GM19452 (cell line): ENCODE data around the gene HAUS8.
"Not testable (repeated sequence)": the region's sequence is repeated elsewhere in the genome, so short reads cannot be mapped to it uniquely, and the experiment has no call there.

Experiments
- ATAC-seq: cut with Tn5 transposase; IDR thresholded peaks from one replicate; pipeline ENCODE4 v1.9.1; 2021; ENCODE audit not compliant: unreplicated experiment

The HAUS8 gene

DNA sequence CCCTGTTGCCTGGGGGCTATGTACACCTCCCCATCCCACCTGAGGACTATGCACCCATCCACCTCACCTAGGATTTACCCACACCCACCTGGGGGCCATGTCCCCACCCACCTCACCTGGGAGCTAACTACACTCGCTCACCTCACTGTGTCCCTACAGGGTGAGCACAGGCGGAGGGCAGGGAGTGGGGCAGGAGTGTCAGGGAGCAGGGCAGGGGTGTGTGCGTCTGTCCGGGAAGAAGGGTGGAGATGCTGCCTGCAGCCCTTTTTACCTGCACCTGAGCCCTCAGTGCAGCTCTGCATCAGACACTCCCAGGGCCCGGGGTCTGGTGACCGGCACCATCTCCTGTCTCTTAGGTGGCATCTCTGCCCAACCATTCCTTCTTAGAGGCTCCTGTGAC is 38.1 kb downstream of the HAUS8 start:
- no peak for ATAC-seq

DNA sequence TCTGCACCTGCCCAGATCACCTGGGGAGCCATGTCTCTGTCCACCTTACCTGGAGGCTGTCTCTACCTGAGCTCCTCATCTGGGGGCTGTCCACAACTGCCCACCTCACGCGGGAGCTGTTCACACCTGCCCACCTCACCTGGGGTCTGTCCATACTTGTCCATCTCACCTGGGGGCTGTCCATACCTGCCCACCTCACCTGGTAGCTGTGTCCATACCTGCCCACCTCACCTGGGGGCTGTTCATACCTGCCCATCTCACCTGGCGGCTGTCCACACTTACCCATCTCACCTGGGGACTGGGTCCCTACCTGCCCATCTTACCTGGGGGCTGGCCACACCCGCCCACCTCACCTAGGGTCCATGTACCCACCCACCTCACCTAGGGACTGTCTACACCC is 38.6 kb downstream of the HAUS8 start:
- no peak for ATAC-seq

- no peak for ATAC-seq
Observed at GRCh38 chr19:17035842-17036424, 39.3 kb downstream of the HAUS8 start.

DNA sequence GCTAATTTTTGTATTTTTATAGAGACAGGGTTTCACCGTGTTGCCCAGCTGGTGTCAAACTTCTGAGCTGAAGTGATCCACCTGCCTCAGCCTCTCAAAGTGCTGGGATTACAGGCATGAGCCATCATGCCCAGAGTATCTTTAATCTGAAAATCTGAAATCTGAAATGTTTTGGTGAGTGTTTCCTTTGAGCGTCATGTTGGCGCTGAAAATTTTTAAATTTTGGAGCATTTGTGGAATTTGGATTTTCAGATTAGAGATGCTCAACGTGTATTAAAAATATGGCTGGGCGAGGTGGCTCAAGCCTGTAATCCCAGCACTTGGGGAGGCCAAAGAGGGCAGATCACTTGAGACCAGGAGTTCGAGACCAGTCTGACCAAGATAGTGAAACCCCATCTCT is 43.5 kb downstream of the HAUS8 start:
- no peak for ATAC-seq

- no peak for ATAC-seq
Observed at GRCh38 chr19:17027535-17027975, 47.7 kb downstream of the HAUS8 start.

GRCh38 chr19:17026706-17027534 is 48.3 kb downstream of the HAUS8 start, which contains the start of gene CPAMD8:
Gene CPAMD8 (minus strand): TSS chr19:17026810. CDS start chr19:17026642, 168 bp downstream.
- no peak for ATAC-seq

- ATAC-seq = no peak
Observed at GRCh38 chr19:17025991-17026658, 49.1 kb downstream of the HAUS8 start.

DNA sequence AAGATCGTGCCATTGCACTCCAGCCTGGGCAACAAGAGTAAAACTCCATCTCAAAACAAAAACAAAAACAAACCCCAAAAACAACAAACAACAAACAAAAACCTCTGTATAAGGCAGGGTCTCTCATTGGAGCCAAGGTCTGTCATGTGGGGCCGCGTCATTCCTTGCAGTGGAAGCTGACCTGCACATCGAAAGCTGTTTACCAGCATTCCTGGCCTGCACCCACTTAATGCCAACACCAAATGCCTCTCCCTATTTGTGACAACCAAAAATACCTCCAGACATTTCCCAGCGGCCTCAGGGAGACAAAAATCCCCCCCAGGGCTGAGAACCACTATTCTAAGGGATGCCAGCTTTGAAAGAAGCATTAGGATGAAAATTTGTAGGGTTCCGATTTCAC is 49.9 kb downstream of the HAUS8 start:
- no peak for ATAC-seq

DNA sequence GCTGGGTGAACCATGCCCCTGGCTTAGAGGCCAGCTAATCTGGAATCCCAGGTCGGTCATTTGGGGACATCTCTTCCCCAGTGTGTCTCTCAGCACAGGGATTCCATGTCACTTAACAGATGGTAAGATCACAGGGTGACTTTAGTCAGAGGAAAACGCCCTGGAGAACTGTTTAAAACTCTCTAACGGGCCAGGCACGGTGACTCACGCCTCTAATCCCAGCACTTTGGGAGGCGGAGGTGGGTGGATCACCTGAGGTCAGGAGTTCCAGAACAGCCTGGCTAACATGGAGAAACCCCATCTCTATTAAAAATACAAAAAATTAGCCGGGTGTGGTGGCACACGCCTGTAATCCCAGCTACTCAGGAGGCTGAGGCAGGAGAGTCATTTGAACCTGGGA is 50.3 kb downstream of the HAUS8 start:
- not testable (repeated sequence) for ATAC-seq

DNA sequence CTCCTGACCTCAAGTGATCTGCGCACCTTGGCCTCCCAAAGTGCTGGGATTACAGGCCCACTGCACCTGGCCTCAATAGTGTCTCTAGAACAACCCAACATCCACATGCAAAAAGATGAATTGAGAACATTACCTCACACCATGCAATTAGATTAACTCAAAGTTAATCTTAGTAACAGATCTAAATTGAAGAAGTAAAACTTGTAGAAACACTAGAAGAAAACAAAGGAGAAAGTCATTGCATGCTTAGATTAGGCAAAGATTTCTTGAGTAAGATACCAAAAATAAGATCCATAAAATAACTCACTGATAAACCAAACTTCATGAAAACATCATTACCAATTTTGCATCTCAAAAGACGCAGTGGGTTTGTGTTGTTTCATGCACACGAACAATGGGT is 51.4 kb downstream of the HAUS8 start:
- ATAC-seq = no peak

GRCh38 chr19:17022738-17023137 is 52.5 kb downstream of the HAUS8 start:
- no peak for ATAC-seq

DNA sequence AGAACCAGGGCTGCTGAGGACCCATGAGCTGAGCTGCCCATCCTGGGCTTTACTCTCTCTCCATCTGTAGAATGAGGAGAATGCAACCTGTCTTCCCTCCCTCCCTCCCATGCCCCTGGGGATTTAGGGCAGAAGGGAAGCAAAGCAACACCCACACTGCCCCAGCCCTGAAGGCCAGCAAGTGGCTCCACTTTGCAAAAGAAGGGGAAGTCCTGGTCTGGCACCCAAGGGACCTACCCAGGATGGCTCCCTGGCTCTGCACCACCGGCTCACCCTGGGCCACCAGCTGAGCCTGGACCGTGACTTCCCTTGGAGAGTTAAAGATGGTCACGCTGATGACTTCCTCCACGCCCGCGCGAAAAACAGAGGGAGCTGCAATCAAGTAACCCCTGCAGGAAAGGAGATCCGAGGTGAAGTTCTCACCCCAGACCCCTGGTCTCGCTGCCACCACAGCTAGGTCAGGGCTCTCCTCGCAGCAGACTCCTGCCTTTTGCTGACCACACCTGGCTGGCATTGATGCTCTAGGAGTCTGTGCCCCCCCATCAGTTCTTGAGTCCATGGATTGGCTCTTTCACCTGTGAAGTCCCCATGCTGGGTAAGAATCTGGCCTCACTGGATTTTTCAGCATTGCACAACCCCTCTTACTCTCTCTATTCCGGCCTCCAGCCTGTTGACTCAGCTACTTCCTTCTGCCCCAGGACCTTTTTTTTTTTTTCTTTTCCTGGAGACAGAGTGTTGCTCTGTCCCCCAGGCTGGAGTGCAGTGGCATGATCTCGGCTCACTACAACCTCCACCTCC is 53.3 kb downstream of the HAUS8 start:
- no peak for ATAC-seq

DNA sequence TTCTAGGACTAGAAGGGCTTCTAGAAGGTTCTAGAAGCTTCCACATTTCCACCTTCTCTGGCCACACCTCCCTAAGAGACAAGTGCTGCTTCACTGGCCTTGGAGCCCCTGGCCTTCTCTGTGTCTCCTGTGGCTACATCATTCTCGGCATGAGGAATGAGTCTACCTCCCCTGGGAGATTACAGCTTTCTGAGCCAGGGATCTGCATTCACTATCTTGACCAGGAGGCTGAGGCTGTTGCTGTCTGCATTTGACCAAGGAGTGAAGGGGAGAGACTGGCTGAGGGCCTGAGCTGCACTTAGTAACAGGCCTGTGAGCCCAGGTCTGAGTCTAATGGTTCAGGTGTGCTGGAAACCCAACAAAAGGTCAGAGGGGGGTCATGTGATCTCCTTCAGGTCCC is 53.9 kb downstream of the HAUS8 start:
- ATAC-seq = no peak

- ATAC-seq = no peak
Observed at GRCh38 chr19:17020823-17021222, 54.4 kb downstream of the HAUS8 start.

DNA sequence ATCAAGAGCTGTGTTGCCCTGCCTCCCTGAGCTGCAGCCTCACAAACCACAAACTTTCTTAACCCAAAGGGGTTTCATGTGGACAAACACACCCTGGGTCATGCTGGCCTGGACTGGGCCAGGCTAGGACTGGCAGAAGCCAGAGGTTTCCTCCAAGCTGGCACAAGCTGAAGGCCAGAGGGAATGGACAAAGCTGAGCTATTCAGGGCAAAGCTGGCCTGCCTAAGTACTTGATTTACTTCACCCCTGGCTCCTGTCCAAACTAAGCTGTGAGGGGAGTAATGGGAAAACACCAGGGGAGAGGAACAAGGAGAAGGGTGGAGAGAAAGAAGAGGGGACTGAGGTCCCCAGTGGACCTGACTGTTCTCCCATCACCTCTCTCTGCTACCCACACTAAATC is 54.9 kb downstream of the HAUS8 start:
- no peak for ATAC-seq

GRCh38 chr19:17014212-17014861 is 60.9 kb downstream of the HAUS8 start:
- not testable (repeated sequence) for ATAC-seq

DNA sequence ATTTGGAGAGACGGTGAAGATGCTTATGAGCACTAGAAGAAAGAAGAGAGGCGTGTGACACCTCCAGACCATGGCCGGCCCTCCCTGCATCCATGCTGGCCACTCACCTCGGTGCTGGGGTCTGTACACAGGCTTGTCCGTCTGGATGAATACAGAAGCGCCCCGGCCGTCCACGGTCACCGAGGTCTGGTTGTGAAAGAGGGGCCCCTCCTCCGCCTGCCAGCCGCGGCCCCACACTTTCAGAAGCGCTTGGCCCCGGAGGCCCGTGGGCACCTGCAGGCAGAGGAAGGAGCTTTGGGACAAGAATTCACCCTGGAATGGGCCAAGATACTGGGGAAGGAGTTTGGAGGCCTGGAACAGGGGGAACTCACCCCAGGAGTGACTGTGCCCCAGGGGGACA is 63.8 kb downstream of the HAUS8 start:
- no peak for ATAC-seq

- no peak for ATAC-seq
Observed at GRCh38 chr19:17006579-17006978, 68.7 kb downstream of the HAUS8 start.

- ATAC-seq = no peak
Observed at GRCh38 chr19:17005000-17005399, 70.3 kb downstream of the HAUS8 start.

DNA sequence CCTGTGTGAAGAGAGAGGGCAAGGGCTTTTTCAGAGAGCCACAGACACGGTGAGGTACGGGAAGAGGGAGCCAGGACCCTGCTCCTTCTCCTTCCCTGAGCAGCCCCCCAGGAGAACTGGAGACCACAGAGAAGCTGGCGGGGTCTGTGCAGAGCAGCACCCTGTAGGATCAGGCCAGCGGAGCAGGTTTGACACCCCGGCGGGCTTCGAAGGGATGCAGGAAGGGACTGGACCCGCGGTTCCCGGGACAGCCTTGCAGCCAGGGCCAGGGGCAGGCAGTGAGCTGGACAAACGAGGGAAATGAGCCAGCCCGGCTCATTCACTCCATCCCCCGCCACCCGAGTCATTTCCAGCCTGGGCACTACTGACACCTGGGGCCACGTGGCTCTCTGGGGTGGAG is 70.9 kb downstream of the HAUS8 start:
- ATAC-seq = no peak

DNA sequence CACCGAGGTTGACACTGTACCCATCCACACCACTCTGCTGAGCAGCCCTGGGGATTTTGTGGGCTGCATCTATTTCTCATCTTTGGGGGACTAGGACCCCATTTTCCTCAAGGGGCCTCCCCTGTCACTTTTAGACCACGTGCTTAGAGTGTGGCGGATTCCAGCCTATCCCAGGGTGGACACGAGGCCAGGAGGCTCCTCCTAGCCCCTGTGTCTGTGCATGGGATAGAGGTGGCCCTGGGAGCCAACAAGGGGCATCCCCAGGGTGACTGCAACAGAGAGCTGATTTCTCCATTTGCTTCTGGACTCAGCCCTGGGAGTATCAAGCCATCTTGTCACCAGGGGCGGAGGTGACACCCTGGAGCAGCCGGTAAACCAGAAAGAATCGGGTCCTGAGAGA is 72.8 kb downstream of the HAUS8 start:
- ATAC-seq = no peak
